Measurements from ENCODE around the gene CEP76.

The CEP76 gene

GRCh38 chr18:12745095-12745795 is 42.7 kb upstream of the CEP76 start:
- Histone ChIP-seq H3K36me3 (ENCODE audit: control insufficient read depth, insufficient read depth, low read length) (no peaks in the 10 kb centered on the region), H3K4me1 (ENCODE audit: control insufficient read depth, insufficient read depth, low read length) (no peaks in the 10 kb centered on the region), H3K4me3 (ENCODE audit: insufficient read depth, low read depth, low read length) (no peak overlapping the region), H3K27me3 (ENCODE audit: control insufficient read depth, insufficient read depth, low read length, poor library complexity, severe bottlenecking) (no peaks in the 10 kb centered on the region), H3K9me3 (ENCODE audit: control insufficient read depth, low read length) (no peaks in the 10 kb centered on the region), H3K27ac (ENCODE audit: insufficient read depth, low read depth, low read length, poor library complexity, severe bottlenecking) (no peak overlapping the region)
- 89 to 90% methylated on average over 4 to 7 of the region's 7 CpGs for WGBS, 2 experiments

- no peak overlapping the region for H3K27ac ChIP-seq (ENCODE audit: insufficient read depth, low read depth, low read length, poor library complexity, severe bottlenecking)
- H3K4me1 ChIP-seq (ENCODE audit: control insufficient read depth, insufficient read depth, low read length), result no peaks in the 10 kb centered on the region
- H3K9me3 ChIP-seq (ENCODE audit: control insufficient read depth, low read length), result no peaks in the 10 kb centered on the region
- no peaks in the 10 kb centered on the region for H3K27me3 ChIP-seq (ENCODE audit: control insufficient read depth, insufficient read depth, low read length, poor library complexity, severe bottlenecking)
- H3K36me3 ChIP-seq (ENCODE audit: control insufficient read depth, insufficient read depth, low read length), result no peaks in the 10 kb centered on the region
- 0% methylated on average over 1 of the region's 2 CpGs for WGBS, 2 experiments
- no peak overlapping the region for H3K4me3 ChIP-seq (ENCODE audit: insufficient read depth, low read depth, low read length)
Measured at GRCh38 chr18:12744103-12744502, 41.6 kb upstream of the CEP76 start.

DNA sequence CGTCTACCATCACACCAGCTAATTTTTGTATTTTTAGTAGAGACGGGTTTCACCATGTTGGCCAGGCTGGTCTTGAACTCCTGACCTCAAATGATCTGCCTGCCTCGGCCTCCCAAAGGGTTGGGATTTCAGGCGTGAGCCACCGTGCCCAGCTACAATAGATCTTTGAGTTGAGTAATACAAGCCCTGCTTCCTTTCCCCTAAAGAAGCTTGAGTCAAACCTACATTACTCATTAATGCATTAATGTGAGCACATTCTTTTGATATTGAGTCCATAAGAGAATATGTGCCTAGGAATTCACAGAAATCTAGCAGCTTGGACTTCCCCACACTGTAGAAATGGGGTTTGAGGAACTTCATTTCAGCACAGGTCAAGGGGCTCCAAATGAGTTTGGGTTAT is 39.9 kb upstream of the CEP76 start:
- no peaks in the 10 kb centered on the region for H3K27me3 ChIP-seq (ENCODE audit: control insufficient read depth, insufficient read depth, low read length, poor library complexity, severe bottlenecking)
- 91 to 94% methylated on average over 5 of the region's 5 CpGs for WGBS, 2 experiments
- H3K36me3 ChIP-seq (ENCODE audit: control insufficient read depth, insufficient read depth, low read length), result no peaks in the 10 kb centered on the region
- H3K4me3 ChIP-seq (ENCODE audit: insufficient read depth, low read depth, low read length), result no peak overlapping the region
- no peaks in the 10 kb centered on the region for H3K4me1 ChIP-seq (ENCODE audit: control insufficient read depth, insufficient read depth, low read length)
- no peaks in the 10 kb centered on the region for H3K9me3 ChIP-seq (ENCODE audit: control insufficient read depth, low read length)
- H3K27ac ChIP-seq (ENCODE audit: insufficient read depth, low read depth, low read length, poor library complexity, severe bottlenecking), result no peak overlapping the region

- Histone ChIP-seq H3K27me3 (ENCODE audit: control insufficient read depth, insufficient read depth, low read length, poor library complexity, severe bottlenecking) (no peaks in the 10 kb centered on the region), H3K36me3 (ENCODE audit: control insufficient read depth, insufficient read depth, low read length) (no peaks in the 10 kb centered on the region), H3K27ac (ENCODE audit: insufficient read depth, low read depth, low read length, poor library complexity, severe bottlenecking) (no peak overlapping the region), H3K4me3 (ENCODE audit: insufficient read depth, low read depth, low read length) (no peak overlapping the region), H3K4me1 (ENCODE audit: control insufficient read depth, insufficient read depth, low read length) (no peaks in the 10 kb centered on the region), H3K9me3 (ENCODE audit: control insufficient read depth, low read length) (no peaks in the 10 kb centered on the region)
- 92 to 93% methylated on average over 5 to 6 of the region's 6 CpGs for whole genome bisulfite sequencing, 2 experiments
Measured at GRCh38 chr18:12741351-12741750, 38.8 kb upstream of the CEP76 start.

- Histone ChIP-seq H3K27ac (ENCODE audit: insufficient read depth, low read depth, low read length, poor library complexity, severe bottlenecking) (no peak overlapping the region), H3K36me3 (ENCODE audit: control insufficient read depth, insufficient read depth, low read length) (no peaks in the 10 kb centered on the region), H3K27me3 (ENCODE audit: control insufficient read depth, insufficient read depth, low read length, poor library complexity, severe bottlenecking) (no peaks in the 10 kb centered on the region), H3K9me3 (ENCODE audit: control insufficient read depth, low read length) (no peaks in the 10 kb centered on the region), H3K4me1 (ENCODE audit: control insufficient read depth, insufficient read depth, low read length) (no peaks in the 10 kb centered on the region), H3K4me3 (ENCODE audit: insufficient read depth, low read depth, low read length) (no peak overlapping the region)
- WGBS, 2 experiments, result 93 to 94% methylated on average over 19 of the region's 19 CpGs
Measured at GRCh38 chr18:12737243-12737902, 34.9 kb upstream of the CEP76 start.

- Histone ChIP-seq H3K4me1 (ENCODE audit: control insufficient read depth, insufficient read depth, low read length) (no peaks in the 10 kb centered on the region), H3K27me3 (ENCODE audit: control insufficient read depth, insufficient read depth, low read length, poor library complexity, severe bottlenecking) (no peaks in the 10 kb centered on the region), H3K27ac (ENCODE audit: insufficient read depth, low read depth, low read length, poor library complexity, severe bottlenecking) (no peak overlapping the region), H3K36me3 (ENCODE audit: control insufficient read depth, insufficient read depth, low read length) (no peaks in the 10 kb centered on the region), H3K4me3 (ENCODE audit: insufficient read depth, low read depth, low read length) (no peak overlapping the region), H3K9me3 (ENCODE audit: control insufficient read depth, low read length) (no peaks in the 10 kb centered on the region)
- WGBS, 2 experiments, result 78 to 79% methylated on average over 14 of the region's 14 CpGs
Measured at GRCh38 chr18:12726774-12727550, 24.4 kb upstream of the CEP76 start.

DNA sequence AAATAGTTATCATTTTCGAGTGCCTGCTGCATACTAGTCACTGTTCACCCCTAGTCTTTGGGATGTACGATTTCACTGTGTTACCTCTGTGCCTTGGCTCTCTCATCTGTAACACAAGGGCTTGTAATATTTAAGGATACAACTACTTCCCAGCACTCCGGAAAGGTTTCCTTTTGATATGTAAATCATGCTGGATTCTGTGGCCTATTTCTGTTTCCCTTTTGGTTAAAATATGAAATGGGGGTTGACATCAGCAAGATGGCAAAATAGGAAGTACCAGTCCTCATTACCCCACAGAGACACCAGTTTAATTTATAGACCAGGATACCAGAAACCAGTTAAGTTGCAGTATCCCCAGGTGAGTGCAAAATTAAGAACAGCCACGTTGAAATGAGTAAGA is 23.8 kb upstream of the CEP76 start:
- whole genome bisulfite sequencing, 2 experiments, result 77% methylated on average over 3 to 4 of the region's 4 CpGs
- Histone ChIP-seq H3K4me1 (ENCODE audit: control insufficient read depth, insufficient read depth, low read length) (no peaks in the 10 kb centered on the region), H3K4me3 (ENCODE audit: insufficient read depth, low read depth, low read length) (no peak overlapping the region), H3K27ac (ENCODE audit: insufficient read depth, low read depth, low read length, poor library complexity, severe bottlenecking) (no peak overlapping the region), H3K36me3 (ENCODE audit: control insufficient read depth, insufficient read depth, low read length) (peaks cover 2% of the 10 kb centered on the region), H3K27me3 (ENCODE audit: control insufficient read depth, insufficient read depth, low read length, poor library complexity, severe bottlenecking) (no peaks in the 10 kb centered on the region), H3K9me3 (ENCODE audit: control insufficient read depth, low read length) (no peaks in the 10 kb centered on the region)

DNA sequence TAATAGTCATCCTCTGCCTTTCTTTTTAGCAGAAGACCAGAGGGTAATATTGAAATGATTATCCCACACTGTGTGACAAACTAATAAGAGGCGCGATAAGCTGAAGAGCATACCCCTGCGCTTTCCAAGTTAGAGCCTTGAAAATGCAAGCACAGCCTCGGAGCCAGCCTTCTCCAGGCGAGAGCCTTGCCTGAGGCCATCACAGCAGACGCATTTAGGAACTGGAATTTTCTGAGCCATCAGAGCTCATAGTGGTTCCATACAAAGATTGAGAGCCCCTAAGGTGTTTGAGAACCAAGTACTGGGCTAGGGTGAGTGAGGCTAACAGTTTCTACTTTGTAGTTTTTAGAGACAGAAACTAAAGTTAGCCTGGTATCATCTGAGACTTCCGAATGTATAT is 20.2 kb upstream of the CEP76 start:
- Histone ChIP-seq H3K9me3 (ENCODE audit: control insufficient read depth, low read length) (no peaks in the 10 kb centered on the region), H3K36me3 (ENCODE audit: control insufficient read depth, insufficient read depth, low read length) (peaks cover 9% of the 10 kb centered on the region), H3K4me1 (ENCODE audit: control insufficient read depth, insufficient read depth, low read length) (no peaks in the 10 kb centered on the region), H3K27ac (ENCODE audit: insufficient read depth, low read depth, low read length, poor library complexity, severe bottlenecking) (no peak overlapping the region), H3K27me3 (ENCODE audit: control insufficient read depth, insufficient read depth, low read length, poor library complexity, severe bottlenecking) (no peaks in the 10 kb centered on the region), H3K4me3 (ENCODE audit: insufficient read depth, low read depth, low read length) (no peak overlapping the region)
- WGBS, 2 experiments, result 81 to 82% methylated on average over 7 of the region's 7 CpGs

- H3K36me3 ChIP-seq (ENCODE audit: control insufficient read depth, insufficient read depth, low read length), result peaks cover 17% of the 10 kb centered on the region
Measured at GRCh38 chr18:12721495-12722275, 19.2 kb upstream of the CEP76 start.

DNA sequence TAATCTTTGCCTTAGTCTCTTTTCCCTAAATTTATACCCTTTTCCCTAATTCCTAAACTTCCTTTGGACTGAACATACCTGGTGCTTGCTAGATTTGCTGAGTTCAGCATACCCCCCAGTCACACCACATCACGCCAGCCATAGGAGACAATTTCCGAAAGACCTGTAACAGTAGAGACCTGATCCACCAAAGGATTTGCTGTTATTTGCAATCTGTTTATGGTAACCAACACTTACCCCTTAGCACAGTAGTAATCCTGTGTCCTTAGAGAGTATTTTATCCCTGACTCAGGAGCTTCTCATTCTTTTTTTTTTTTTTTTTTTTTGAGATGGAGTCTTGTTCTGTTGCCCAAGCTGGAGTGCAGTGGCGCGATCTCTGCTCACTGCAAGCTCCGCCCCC is 8.9 kb upstream of the CEP76 start:
- no peaks in the 10 kb centered on the region for H3K9me3 ChIP-seq (ENCODE audit: control insufficient read depth, low read length)
- peaks cover 30% of the 10 kb centered on the region for H3K36me3 ChIP-seq (ENCODE audit: control insufficient read depth, insufficient read depth, low read length)
- 94 to 97% methylated on average over 5 of the region's 5 CpGs for WGBS, 2 experiments
- no peak overlapping the region for H3K27ac ChIP-seq (ENCODE audit: insufficient read depth, low read depth, low read length, poor library complexity, severe bottlenecking)
- H3K4me1 ChIP-seq (ENCODE audit: control insufficient read depth, insufficient read depth, low read length), result no peaks in the 10 kb centered on the region
- no peaks in the 10 kb centered on the region for H3K27me3 ChIP-seq (ENCODE audit: control insufficient read depth, insufficient read depth, low read length, poor library complexity, severe bottlenecking)
- H3K4me3 ChIP-seq (ENCODE audit: insufficient read depth, low read depth, low read length), result no peak overlapping the region

More at GRCh38 chr18:12721495-12722275, 19.2 kb upstream of the CEP76 start:
- Histone ChIP-seq H3K4me1 (ENCODE audit: control insufficient read depth, insufficient read depth, low read length) (no peaks in the 10 kb centered on the region), H3K27me3 (ENCODE audit: control insufficient read depth, insufficient read depth, low read length, poor library complexity, severe bottlenecking) (no peaks in the 10 kb centered on the region), H3K9me3 (ENCODE audit: control insufficient read depth, low read length) (no peaks in the 10 kb centered on the region), H3K4me3 (ENCODE audit: insufficient read depth, low read depth, low read length) (no peak overlapping the region), H3K27ac (ENCODE audit: insufficient read depth, low read depth, low read length, poor library complexity, severe bottlenecking) (no peak overlapping the region)
- WGBS, 2 experiments, result 95 to 98% methylated on average over 4 of the region's 5 CpGs

All from ectodermal cell (in vitro differentiated cells).